CD1c-positive myeloid dendritic cell (primary cell): ENCODE data around the gene CIT.
A peak's percentile ranks its signal among the peaks of the same experiment; 100 is the strongest.
"Not testable (repeated sequence)": the region's sequence is repeated elsewhere in the genome, so short reads cannot be mapped to it uniquely, and the experiment has no call there.

Source experiments
- DNase-seq: peaks from one replicate; pipeline ENCODE4 v3.0.0-alpha.2; 2016; ENCODE audit errors: extremely low spot score

CIT gene

GRCh38 chr12:119676022-119676421, 201.1 kb downstream of the CIT start:
- no peak for DNase-seq

- DNase-seq, result no peak
Observed at GRCh38 chr12:119674560-119674959, 202.6 kb downstream of the CIT start.

GRCh38 chr12:119673634-119674033, 203.5 kb downstream of the CIT start:
- DNase-seq, result peak; percentile 12

DNA sequence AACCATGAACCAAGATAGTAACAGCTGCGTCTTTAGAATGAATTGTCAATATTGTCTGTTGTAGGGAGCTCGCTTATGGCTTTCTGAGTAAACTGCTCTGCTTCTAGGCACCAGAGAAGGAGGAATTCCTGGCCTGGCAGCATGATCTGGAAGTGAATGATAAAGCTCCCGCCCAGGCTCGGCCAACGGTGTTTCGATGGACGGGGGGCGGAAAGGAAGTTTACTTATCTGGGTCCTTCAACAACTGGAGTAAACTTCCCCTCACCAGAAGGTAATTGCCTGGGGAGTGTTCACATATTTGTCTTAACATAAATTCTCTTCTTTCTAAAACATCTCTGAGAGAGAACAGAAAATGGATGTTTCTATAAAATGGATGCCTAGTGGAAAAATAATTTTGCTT, 204.9 kb downstream of the CIT start:
- DNase-seq, result no peak

- DNase-seq, result peak; percentile 17
Observed at GRCh38 chr12:119671070-119671469, 206.1 kb downstream of the CIT start.

DNA sequence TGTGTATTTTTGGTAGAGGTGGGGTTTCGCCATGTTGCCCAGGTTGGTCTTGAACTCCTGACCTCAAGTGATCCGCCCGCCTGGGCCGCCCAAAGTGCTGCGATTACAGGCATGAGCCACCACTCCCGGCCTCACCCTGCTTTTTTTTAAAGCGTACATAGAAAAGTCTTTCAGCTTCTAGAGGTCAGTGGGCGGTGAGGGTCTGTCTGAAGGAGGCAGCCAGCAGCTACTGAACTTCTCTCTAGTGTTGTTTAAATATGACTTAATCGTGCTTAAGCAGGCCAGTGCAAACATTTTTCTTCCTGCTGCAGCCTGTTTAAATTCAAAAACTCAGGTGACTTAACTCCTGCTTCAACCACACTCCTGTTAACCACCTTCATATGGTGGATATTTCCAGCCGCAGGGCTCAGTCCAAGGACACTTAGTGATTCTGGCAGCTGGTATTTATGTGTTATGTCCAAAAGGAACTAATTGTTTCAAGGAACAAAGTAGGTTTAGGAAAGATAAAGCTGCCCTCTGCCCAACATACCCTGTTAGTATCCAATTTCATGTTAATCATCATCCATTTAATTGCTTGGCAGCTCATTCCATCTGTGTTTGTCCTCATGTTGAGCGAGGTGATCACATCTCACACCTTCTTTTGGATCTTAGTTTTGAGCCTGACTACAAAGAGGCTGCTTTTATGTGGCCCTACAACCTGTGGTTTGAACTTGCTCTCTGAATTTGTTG, 207.2 kb downstream of the CIT start:
- no peak for DNase-seq

DNA sequence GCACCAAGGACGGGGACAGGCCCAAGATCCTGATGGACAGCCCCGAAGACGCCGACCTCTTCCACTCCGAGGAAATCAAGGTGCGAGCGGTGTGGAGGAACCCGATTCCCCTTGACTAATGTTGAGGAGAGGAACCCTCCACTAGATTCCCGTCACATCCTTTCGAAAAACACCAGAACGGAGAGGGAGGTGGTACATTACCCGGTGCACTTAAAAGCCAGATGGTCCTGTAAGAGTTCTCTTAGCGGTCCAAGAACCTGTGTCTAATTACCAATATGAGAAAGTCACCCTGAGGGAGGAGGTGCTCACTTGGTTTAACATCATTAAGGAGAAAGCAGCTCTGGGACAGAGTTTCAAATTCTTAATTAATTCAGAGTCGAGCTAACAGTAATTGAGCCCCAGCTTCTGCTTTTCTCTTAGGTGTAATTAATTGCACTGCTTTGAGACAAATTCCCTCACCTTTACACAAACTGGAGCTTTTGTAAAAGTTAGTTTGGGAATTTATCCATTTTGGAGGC, 208.7 kb downstream of the CIT start:
- DNase-seq, result peak; percentile 13

GRCh38 chr12:119667577-119668323, 209.4 kb downstream of the CIT start, which contains the start of gene PRKAB1:
TSS of gene PRKAB1 (plus strand) at chr12:119668133. CDS start at chr12:119668245, 112 bp downstream.
- DNase-seq, result peak; percentile 99

- peak; percentile 38 for DNase-seq
Observed at GRCh38 chr12:119666900-119667576, 210.1 kb downstream of the CIT start.

GRCh38 chr12:119666226-119666795, 210.8 kb downstream of the CIT start:
- peak; percentile 46 for DNase-seq

DNA sequence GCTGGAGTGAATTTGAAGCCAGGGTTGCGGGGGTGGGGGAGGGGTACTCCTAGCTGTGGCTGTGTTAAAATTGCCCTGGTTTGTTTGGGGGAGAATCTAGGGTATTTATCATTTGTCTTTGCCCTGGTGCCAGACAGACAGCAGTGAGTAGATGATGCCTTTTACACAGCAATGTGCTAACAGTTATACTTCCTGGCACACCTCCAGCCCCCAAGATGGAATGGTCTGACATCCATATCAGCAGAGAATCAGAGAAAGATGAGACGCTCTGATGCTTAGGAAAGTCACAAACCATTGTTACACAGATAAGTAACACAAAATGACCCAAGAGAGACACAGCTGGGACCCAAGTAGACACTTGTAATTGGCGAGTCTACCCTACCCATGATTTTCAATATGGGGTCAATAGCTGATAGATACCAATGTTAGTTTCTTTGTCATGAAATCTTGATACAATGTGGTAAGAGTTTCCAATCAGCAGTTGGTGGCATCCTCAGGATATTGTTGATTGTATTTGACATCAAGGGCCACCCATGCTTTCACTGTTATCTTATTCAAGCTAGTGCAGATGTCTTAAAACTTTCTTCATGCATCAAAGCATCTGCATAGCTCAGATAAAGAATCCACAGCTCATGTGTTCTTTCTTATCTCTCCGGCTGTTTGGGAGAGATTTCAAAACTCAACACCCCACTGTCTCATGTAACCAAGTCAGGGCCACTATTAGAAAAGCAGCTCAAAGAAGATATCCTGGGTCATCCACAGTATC, 211.8 kb downstream of the CIT start:
- no peak for DNase-seq

DNA sequence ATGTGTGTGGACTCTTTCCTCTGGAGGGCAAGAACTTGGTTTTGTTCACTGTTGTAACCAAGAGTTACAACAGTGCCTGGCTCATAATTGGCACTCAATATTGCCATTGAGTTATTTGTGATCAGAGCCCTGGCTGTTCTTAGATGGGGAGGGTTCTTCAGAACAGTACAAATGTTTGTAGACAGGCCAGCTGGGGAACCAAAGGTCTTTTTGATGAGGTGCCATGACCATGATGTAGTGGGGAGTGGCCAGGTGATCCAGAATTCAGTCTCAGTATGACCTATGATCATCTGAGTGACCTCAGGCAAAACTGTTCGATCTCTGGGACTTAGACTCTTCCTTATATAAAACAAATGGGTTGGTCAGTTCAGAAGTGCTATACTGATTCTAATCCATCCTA, 212.5 kb downstream of the CIT start:
- DNase-seq, result no peak

GRCh38 chr12:119661882-119662281, 215.2 kb downstream of the CIT start:
- DNase-seq, result no peak

DNA sequence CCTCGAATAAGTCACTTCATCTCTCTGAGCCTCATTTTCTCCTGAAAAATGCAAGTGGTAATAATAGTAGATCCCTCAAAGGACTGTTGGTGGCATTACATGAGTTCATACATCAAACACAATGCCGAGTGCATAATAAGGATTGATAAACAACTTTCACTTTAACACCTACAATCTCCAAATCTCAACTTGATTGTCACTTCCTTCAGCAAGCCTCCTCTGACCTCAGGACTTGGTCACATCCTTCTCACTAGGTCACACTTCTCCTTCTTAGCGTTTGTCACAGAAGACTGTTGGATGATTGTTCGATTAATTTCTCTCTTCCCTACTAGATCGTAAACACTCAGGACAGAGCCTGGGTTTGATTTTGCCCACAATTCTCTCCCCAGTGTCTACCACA, 217.0 kb downstream of the CIT start:
- DNase-seq, result peak; percentile 49

DNA sequence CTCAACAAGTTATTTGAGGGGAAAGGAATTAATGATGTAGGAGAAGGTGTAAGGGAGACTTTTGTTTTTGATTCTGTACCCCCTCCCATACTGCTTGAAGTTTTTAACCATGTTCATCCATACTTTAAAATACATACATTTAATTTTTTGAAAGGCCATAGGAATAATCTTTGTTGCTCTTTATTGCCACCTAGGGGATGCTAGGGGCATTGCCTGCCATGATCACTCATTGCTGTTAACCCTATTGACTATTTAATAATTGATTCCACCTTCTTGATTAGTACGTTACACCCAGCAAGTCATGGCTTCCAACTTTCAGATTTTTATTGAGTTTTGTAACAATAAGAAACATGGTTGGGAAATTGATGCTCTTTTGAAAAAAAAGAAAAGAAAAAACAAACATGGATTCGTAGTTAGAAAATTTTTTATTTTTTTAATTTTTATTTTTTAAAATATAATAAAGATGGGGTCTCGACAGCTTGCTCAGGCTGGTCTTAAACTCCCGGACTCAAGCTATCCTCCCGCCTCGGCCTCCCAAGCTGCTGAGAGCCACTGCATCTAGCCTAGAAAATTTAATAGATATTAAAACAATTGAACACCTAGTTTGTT, 217.7 kb downstream of the CIT start:
- peak; percentile 61 for DNase-seq

GRCh38 chr12:119658166-119658565, 219.0 kb downstream of the CIT start:
- DNase-seq, result not testable (repeated sequence)

GRCh38 chr12:119657001-119657400, 220.1 kb downstream of the CIT start:
- not testable (repeated sequence) for DNase-seq

- DNase-seq, result no peak
Observed at GRCh38 chr12:119652665-119653064, 224.5 kb downstream of the CIT start.

GRCh38 chr12:119649202-119649808, 227.8 kb downstream of the CIT start:
- DNase-seq, result peak; percentile 23

- no peak for DNase-seq
Observed at GRCh38 chr12:119645535-119646059, 231.5 kb downstream of the CIT start.
